HL-60/S4 treated with phorbol 12-myristate 13-acetate at 8.2 ng/mL for 4 days and 3 days (cell line): Measurements from ENCODE around the gene EPHA2.
"Not testable (repeated sequence)": the region's sequence is repeated elsewhere in the genome, so short reads cannot be mapped to it uniquely, and the experiment has no call there.

Experiments
- in situ Hi-C: fragments of 300-500 bp; cut with MboI; formaldehyde crosslinking; loops from 2 replicates; pipeline ENCODE4 v1.15.0; 2022; ENCODE audit warnings: low sequenced_read_pairs

EPHA2 gene

DNA sequence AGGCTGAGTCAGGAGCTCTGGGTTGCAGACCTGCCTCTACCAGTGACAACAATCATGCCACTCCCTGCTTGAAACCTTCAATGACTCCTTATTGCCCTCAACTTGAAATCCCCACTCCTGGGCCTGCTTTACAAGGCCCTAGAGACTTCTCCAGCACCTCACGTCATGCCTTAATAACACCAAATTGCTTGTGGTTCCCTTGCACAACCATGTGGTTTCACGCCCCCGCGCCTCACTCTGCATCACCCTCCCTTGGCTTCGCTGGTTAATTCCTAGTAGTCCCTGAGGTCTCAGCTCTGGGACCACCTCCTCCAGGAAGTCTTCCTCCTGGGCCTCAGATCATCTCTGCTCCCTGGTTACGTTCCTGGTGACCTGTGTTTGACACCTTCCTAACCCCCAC is 33.0 kb downstream of the EPHA2 start:
- in situ Hi-C loops: no loop called here

DNA sequence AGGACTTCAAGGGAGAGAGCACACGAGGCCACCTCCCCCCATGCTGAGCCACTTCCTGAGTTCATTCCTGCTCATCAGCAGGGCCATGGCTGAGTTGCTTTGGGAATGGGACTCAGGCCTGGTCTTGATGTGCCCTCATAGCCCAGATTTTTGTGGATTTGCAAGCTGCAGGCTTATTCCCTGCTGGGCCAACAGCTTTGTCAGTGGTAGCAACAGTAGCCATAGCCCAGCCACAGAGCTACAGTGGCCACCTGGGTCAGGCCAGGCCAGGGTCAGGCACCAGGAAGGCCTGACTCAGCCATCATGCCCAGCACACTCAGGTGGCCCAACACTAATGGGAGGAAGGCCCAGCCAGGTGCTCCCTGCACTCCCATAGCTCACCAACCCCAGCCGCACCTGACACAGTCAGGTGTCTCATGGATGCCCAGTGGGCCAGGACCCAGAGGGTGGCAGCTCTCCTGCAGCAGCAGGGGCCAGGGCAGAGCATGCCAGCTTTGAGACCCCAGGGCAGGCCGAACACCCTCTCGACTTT is 33.5 kb downstream of the EPHA2 start:
- in situ Hi-C loops: no loop called here

GRCh38 chr1:16120940-16121410 is 34.9 kb downstream of the EPHA2 start:
- in situ Hi-C loops: no loop called here

DNA sequence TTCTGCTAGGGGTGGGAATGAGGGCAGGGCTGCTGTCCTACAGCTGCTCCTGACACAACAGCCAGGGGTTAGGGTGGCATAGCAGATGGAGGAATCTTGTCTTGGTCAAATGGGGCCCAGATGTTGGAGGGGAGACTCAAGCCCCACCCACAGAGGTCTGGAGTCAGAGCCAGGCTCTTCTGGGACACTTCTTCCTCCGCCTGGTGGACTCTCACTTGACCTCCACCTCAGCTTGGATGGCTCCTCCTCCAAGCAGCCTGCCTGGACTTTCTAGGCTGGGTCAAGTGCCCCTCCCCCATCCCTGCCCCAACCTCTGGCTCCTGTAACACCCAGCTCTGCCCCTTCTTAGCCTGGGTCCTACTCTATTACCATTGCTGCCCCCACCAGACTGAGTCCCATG is 35.5 kb downstream of the EPHA2 start:
- in situ Hi-C loops: no loop called here

DNA sequence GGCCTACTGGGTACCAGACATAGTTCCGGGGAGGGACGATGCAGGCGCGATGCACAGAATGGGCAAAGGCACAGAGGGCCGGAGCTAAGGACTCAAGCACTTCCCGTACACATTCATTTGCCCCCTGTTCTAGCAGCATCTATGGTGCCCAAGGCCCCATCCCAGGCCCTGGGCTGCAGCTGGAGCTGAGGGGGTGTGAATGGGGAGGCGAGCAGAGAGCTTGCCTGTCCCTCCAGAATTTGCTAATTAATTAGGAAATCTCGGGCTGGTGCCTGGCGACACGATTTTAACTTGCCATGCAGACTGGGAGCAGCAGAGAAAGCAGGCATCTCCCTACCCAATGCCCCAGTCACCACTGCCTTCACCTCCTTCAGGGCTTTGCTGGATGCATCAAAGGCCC is 35.9 kb downstream of the EPHA2 start:
- in situ Hi-C loops: no loop called here

GRCh38 chr1:16119504-16119903 is 36.4 kb downstream of the EPHA2 start:
- in situ Hi-C loops: no loop called here

- in situ Hi-C loops: no loop called here
Observed at GRCh38 chr1:16118706-16119105, 37.2 kb downstream of the EPHA2 start.

DNA sequence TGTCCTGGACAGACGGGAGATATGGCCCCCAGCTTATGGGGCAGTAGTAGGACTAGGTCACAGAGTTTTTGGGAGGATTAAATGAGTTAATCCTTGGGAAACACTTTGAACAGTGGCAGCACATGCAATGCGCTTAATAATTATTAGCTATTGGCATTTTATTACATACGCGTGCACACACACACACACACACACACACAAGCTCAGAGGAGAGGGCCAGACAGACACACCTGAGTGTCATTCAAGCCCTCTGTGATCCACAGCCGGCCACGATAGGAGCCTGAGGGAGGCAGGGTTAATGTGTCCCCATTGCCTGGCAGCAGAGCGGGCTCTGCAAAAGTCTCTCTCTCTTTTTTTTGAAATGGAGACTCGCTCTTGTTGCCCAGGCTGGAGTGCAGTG is 37.9 kb downstream of the EPHA2 start:
- in situ Hi-C loops: no loop called here

DNA sequence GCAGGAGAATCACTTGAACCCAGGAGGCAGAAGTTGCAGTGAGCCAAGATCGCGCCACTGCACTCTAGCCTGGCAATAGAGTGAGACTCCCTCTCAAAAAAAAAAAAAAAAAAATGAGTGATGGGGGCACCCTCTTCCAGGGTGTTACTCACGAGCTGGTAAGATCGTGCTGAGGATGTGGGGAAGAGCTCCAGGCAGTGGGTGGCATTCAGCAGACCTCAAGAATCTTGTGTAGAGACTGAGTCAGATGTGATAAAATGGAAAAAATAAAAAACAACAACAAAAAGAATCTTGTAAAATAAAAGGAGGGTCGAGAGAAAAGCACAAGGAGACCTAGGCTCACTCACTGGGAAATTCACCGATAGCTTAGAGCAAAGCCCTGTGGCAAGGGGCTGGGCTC is 38.5 kb downstream of the EPHA2 start:
- in situ Hi-C loops: no loop called here

- in situ Hi-C loops: no loop called here
Observed at GRCh38 chr1:16116625-16117024, 39.2 kb downstream of the EPHA2 start.

DNA sequence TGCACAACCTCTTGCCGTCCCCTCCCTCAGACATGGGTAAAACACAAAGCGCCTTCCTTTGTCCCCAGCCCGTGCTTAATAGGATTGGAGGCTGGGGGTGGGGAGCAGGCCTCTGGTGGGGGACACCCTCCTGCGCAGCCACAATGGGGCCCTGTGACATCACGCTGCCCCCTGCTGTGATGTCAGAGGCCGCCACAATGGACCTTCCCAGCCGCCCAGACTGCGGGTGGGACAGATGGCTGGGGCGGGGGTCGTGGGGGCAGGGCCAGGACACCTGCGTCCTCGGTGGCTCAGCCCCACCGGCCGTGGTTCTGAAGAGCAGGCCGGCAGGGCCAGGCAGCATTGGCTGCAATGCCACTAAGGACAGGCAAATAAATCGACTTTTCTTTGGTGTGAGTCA is 39.9 kb downstream of the EPHA2 start:
- in situ Hi-C loops: no loop called here

DNA sequence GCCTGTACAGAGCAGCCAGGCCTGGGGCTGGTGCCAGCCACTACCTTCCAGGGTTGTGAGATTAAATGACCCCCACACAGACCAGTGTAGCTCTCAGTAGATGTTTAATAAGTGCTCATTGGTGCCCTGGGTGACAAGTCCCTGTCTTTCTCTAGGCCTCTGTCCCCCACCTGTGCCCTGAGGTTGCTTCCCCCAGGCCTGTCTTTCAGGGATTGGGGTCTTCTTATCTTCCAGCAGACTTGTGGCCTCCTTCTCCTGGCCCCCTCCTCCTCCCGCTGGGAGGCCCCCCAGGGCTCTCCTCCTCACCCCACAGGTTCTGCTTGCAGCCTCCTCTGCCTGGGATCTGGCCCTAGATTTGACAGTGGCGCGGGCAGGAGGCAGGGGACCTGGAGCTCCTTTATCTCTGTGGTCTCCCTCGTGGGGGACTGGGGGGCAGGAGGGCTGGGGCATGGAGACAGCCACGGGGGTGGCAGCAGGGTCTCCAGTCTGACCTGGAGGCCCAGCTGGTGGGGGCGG is 40.3 kb downstream of the EPHA2 start:
- in situ Hi-C loops: no loop called here

DNA sequence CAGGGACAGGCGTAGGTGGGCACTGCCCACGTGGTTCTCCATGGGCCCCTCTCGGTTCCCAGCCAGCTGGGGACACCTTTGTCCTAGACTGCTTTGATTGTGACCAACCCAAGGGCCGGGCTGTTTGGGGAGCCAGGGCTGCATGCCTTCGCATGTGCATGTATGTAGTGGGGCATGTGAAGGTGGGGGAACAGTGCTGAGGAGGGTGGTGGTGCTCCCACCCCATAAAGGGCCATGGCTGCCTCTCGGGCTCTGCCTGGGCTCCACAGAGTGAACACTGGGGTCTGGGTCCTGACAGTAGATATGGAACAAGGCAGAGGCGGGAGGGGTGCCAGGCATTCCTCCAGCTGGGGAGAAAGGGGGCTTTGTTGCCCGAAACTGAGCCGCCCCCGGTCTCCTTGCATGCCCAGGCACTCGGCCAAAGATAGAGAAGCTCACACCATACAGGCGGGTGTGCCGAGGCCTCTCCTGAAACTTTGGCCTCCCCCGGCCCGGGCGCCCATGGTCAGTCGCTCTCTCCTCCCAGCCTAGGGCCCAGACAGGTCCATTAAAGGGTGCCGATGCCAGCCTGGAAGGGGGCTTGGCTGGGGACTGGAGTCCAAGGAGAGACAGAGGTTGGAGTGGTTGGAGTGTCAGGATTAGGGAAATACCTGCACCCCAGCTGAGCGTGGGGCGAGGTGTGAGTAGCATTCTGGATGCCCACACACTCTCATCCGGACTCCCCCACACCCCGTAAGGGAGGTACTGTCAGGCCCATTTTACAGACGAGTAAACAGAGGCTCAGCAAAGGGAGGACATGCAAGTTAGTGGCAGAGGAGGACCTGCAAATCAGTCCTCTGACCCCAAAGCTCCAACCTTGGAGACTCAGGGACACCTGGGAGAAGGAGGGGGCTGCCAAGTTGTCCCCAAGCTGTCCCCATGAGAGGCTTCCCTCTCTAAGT is 41.1 kb downstream of the EPHA2 start:
- in situ Hi-C loops: no loop called here

DNA sequence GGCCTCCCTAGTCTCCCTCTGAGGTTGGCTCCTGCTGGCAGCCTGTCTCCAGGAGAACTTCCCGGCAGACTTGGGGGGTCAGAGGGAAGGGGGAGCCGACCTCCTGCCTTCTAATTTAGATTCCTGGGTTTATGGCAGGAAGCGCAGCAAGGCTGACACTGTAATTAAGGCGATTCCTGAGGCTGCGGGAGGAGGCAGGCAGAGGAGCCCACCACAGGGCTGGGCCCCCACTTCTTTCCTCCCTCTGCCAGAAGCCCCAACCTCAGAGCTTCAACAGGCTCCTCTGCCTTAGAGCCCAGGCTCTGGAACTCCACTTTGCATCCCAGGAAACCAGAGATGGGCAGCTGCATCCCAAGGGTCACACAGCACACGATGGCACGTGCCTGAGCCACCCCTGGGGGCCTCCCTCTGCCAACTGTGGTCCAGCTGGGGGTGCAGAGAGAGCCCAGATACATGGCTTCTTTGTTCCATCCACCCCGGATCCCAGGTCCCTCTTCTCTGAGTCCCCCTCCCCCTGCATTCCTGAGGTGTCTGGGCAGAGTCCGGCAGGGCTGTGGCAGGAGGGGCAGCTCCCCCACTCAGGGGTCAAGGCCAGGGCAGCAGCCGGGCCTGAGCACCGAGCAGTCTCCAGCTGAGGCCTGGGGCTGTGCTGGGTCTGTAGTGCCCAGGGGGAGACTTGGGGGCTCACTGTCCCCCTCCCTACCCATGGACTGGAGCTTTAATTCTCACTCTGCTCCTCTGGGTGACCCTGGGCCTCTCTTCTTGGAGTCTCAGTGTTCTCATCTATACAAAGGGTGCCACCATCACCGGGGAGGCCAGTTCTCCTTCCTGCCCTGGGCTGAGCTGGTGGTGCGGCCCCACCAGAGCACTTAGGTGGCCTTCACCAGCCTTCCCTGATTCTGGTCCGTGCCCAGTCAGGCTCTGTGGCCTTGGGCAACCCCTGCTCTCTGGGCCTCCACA is 43.0 kb downstream of the EPHA2 start:
- in situ Hi-C loops: no loop called here

- in situ Hi-C loops: no loop called here
Observed at GRCh38 chr1:16111771-16112595, 43.9 kb downstream of the EPHA2 start.

GRCh38 chr1:16110884-16111283 is 45.0 kb downstream of the EPHA2 start:
- in situ Hi-C loops: no loop called here

- in situ Hi-C loops: no loop called here
Observed at GRCh38 chr1:16110456-16110855, 45.4 kb downstream of the EPHA2 start.

- in situ Hi-C loops: no loop called here
Observed at GRCh38 chr1:16109571-16109970, 46.3 kb downstream of the EPHA2 start.

DNA sequence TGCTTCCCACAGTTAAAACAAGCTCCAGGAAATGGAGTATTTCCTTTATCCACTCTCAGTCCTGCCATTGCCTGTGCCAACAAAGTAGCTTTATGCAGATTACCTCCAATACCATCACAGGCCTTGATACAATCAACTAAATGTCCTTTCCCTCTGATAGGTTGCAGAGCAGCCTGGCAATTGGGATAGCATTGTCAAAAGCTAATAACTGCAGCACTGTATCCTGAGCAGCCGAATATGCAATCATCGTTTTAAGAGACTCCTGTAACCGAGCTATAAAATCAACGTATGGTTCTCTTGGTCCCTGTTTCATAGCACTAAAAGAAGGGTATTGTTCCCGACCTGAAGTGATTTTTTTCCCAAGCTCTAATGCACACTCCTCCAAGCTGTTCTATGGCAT is 48.8 kb downstream of the EPHA2 start:
- in situ Hi-C loops: not testable (repeated sequence)

GRCh38 chr1:16101623-16102022 is 54.2 kb downstream of the EPHA2 start:
- in situ Hi-C loops: no loop called here
